Neural cell (in vitro differentiated cells): Measurements from ENCODE around the gene ZCWPW1. TPM values are rescaled to one million over a fixed set of nuclear protein-coding genes. Genes with fewer than 3 reads are reported as not detected.

Experiments
- H2AFZ ChIP-seq: fragments of 200-600, 300-800 bp; sonication (generic), shearing (Covaris generic); 2 replicates; pipeline ENCODE4 v1.6.0; 2014; ENCODE audit warnings: low read depth, mild to moderate bottlenecking, antibody characterized with exemption, low read length, moderate library complexity
- H3F3A ChIP-seq: fragments of 200-600 bp; shearing (Covaris generic); 2 replicates; pipeline ENCODE4 v1.6.1; 2016; ENCODE audit warnings: mild to moderate bottlenecking, moderate library complexity, mixed read lengths, antibody characterized with exemption, low read length; ENCODE audit not compliant: insufficient read depth, poor library complexity, severe bottlenecking
- H3K27ac ChIP-seq: fragments of 200-600, 300-800 bp; sonication (generic), shearing (Covaris generic); 2 replicates; pipeline ENCODE4 v1.5.1; 2014; ENCODE audit warnings: mild to moderate bottlenecking, low read length, moderate library complexity
- H3K27me3 ChIP-seq: fragments of 300-800, 200-600 bp; sonication (generic), shearing (Covaris generic); 2 replicates; pipeline ENCODE4 v1.6.0; 2014; ENCODE audit warnings: mild to moderate bottlenecking, low read depth, low read length, moderate library complexity; ENCODE audit not compliant: insufficient read depth
- H3K36me3 ChIP-seq: fragments of 300-800, 200-600 bp; sonication (generic), shearing (Covaris generic); 2 replicates; pipeline ENCODE4 v1.5.1; 2014; ENCODE audit warnings: mild to moderate bottlenecking, antibody characterized with exemption, low read length, moderate library complexity; ENCODE audit not compliant: insufficient read depth
- H3K4me2 ChIP-seq: fragments of 300-800, 200-600 bp; sonication (generic), shearing (Covaris generic); 2 replicates; pipeline ENCODE4 v1.6.0; 2014; ENCODE audit warnings: mild to moderate bottlenecking, low read length
- H3K4me3 ChIP-seq: fragments of 300-800, 200-600 bp; sonication (generic), shearing (Covaris generic); 2 replicates; pipeline ENCODE4 v1.5.1; 2014; ENCODE audit warnings: mild to moderate bottlenecking, low read length, moderate library complexity
- H3K79me2 ChIP-seq: fragments of 200-600 bp; shearing (Covaris generic); replicated peaks from 2 replicates; pipeline ENCODE4 v1.6.0; 2014; ENCODE audit warnings: mild to moderate bottlenecking, low read length, moderate library complexity; ENCODE audit not compliant: insufficient read depth
- H3K9ac ChIP-seq: fragments of 300-800, 200-600 bp; sonication (generic), shearing (Covaris generic); 2 replicates; pipeline ENCODE4 v1.6.1; 2016; ENCODE audit warnings: mild to moderate bottlenecking, low read length, mixed read lengths
- H3K9me2 ChIP-seq: fragments of 200-600 bp; shearing (Covaris generic); 2 replicates; pipeline ENCODE4 v1.6.1; 2016; ENCODE audit warnings: mild to moderate bottlenecking, low read length, mixed read lengths; ENCODE audit not compliant: insufficient read depth
- H3K9me3 ChIP-seq: fragments of 200-600, 300-800 bp; sonication (generic), shearing (Covaris generic); 2 replicates; pipeline ENCODE4 v1.6.1; 2016; ENCODE audit warnings: mild to moderate bottlenecking, mixed run types, low read length, moderate library complexity, mixed read lengths
- H4K20me1 ChIP-seq: fragments of 200-600 bp; shearing (Covaris generic); 2 replicates; pipeline ENCODE4 v1.6.1; 2016; ENCODE audit warnings: mild to moderate bottlenecking, mixed run types; ENCODE audit not compliant: insufficient read depth
- CTCF ChIP-seq: fragments of 450-650 bp; IDR thresholded peaks from 2 replicates; pipeline ENCODE4 v1.5.1; 2014; ENCODE audit warnings: antibody characterized with exemption, mild to moderate bottlenecking, moderate library complexity; ENCODE audit not compliant: poor library complexity, severe bottlenecking
- EP300 ChIP-seq: fragments of 450-650 bp; conservative IDR thresholded peaks from 2 replicates; pipeline ENCODE4 v1.6.1; 2014; ENCODE audit warnings: antibody characterized with exemption, mild to moderate bottlenecking, moderate library complexity; ENCODE audit not compliant: poor library complexity, severe bottlenecking
- EZH2 ChIP-seq: fragments of 200-600, 300-800 bp; shearing (Covaris generic), sonication (generic); IDR thresholded peaks from 2 replicates; pipeline ENCODE4 v1.6.1; 2014; ENCODE audit warnings: antibody characterized with exemption, low read length, borderline replicate concordance, mild to moderate bottlenecking; ENCODE audit not compliant: insufficient read depth, poor library complexity, severe bottlenecking
- MXI1 ChIP-seq: fragments of 450-650 bp; conservative IDR thresholded peaks from 2 replicates; pipeline ENCODE4 v1.6.1; 2014; ENCODE audit warnings: antibody characterized with exemption, mild to moderate bottlenecking; ENCODE audit not compliant: poor library complexity, severe bottlenecking
- POLR2AphosphoS5 ChIP-seq: IDR thresholded peaks from 2 replicates; pipeline ENCODE4 v1.6.1; 2012
- RAD21 ChIP-seq: fragments of 450-650 bp; conservative IDR thresholded peaks from 2 replicates; pipeline ENCODE4 v1.6.1; 2014; ENCODE audit warnings: antibody characterized with exemption, mild to moderate bottlenecking, moderate library complexity
- REST ChIP-seq: IDR thresholded peaks from 2 replicates; pipeline ENCODE4 v1.6.1; 2012; ENCODE audit warnings: borderline replicate concordance
- SMC3 ChIP-seq: fragments of 450-650 bp; conservative IDR thresholded peaks from 2 replicates; pipeline ENCODE4 v1.6.1; 2014; ENCODE audit warnings: antibody characterized with exemption, mild to moderate bottlenecking, moderate library complexity; ENCODE audit not compliant: poor library complexity
- TAF1 ChIP-seq: IDR thresholded peaks from 2 replicates; pipeline ENCODE4 v1.6.1; 2012; ENCODE audit warnings: low read depth
- polyA plus RNA-seq: library from polyadenylated mRNA; depleted of rRNA; stranded (reverse); fragments of >200 nt; gene quantifications from 2 replicates; pipeline ENCODE4 v1.2.3, GENCODE V29; 2014

Gene ZCWPW1
- polyA plus RNA-seq, 1 donor from 2014 or later, result 6.8 TPM

GRCh38 chr7:100446040-100446439 is 17.5 kb upstream of the ZCWPW1 start:
- H3K9ac ChIP-seq, result no peak overlapping the region
- H3K79me2 ChIP-seq, result no peaks in the 10 kb centered on the region
- no peak overlapping the region for H3K27ac ChIP-seq
- H3K9me2 ChIP-seq, result no peaks in the 10 kb centered on the region
- H3K9me3 ChIP-seq, result no peaks in the 10 kb centered on the region
- H3F3A ChIP-seq, result no peaks in the 10 kb centered on the region
- H3K4me2 ChIP-seq, result no peak overlapping the region
- H2AFZ ChIP-seq, result no peak overlapping the region
- no peaks in the 10 kb centered on the region for H3K27me3 ChIP-seq
- H4K20me1 ChIP-seq, result no peaks in the 10 kb centered on the region
- TF ChIP-seq POLR2AphosphoS5, result no peak
- TF ChIP-seq RAD21, result no peak
- no peak for TF ChIP-seq SMC3
- no peak for TF ChIP-seq MXI1
- TF ChIP-seq TAF1, result no peak
- TF ChIP-seq CTCF, result no peak
- TF ChIP-seq REST, result no peak
- TF ChIP-seq EZH2, result no peak
- TF ChIP-seq EP300, result no peak
- H3K4me3 ChIP-seq, result no peak overlapping the region
- H3K36me3 ChIP-seq, result no peaks in the 10 kb centered on the region

- Histone ChIP-seq H3K79me2 (no peaks in the 10 kb centered on the region), H3K9me2 (no peaks in the 10 kb centered on the region), H3K4me2 (no peak overlapping the region), H3K27ac (no peak overlapping the region), H3F3A (no peaks in the 10 kb centered on the region), H4K20me1 (no peaks in the 10 kb centered on the region), H3K36me3 (no peaks in the 10 kb centered on the region), H3K9me3 (no peaks in the 10 kb centered on the region), H2AFZ (no peak overlapping the region), H3K4me3 (no peak overlapping the region), H3K27me3 (no peaks in the 10 kb centered on the region), H3K9ac (no peak overlapping the region)
- TF ChIP-seq EZH2, result no peak
- TF ChIP-seq RAD21, result no peak
- TF ChIP-seq SMC3, result no peak
- no peak for TF ChIP-seq POLR2AphosphoS5
- TF ChIP-seq REST, result no peak
- no peak for TF ChIP-seq MXI1
- TF ChIP-seq TAF1, result no peak
- TF ChIP-seq CTCF, result no peak
- TF ChIP-seq EP300, result no peak
Measured at GRCh38 chr7:100444311-100445278, 16.1 kb upstream of the ZCWPW1 start.
